HUDEP-2 (cell line): ENCODE data around the gene PDZRN3.

ENCODE experiments used
- DNase-seq, 76 experiments: peaks; one replicate each; lab custom pipeline; 2025; ENCODE audit not compliant: unreplicated experiment in 76 of 76; lab: John Stamatoyannopoulos, UW

The PDZRN3 gene

GRCh38 chr3:73401059-73401458 lies 223.7 kb downstream of the PDZRN3 start:
- no peak for DNase-seq

- DNase-seq = no peak
Observed at GRCh38 chr3:73399666-73400253, 225.0 kb downstream of the PDZRN3 start.

GRCh38 chr3:73399106-73399505 lies 225.6 kb downstream of the PDZRN3 start:
- DNase-seq = no peak

- DNase-seq = no peak
Observed at GRCh38 chr3:73398084-73398483, 226.7 kb downstream of the PDZRN3 start.

- DNase-seq = no peak
Observed at GRCh38 chr3:73394240-73394639, 230.5 kb downstream of the PDZRN3 start.

GRCh38 chr3:73393005-73393404 lies 231.7 kb downstream of the PDZRN3 start:
- DNase-seq = no peak

GRCh38 chr3:73391984-73392383 lies 232.8 kb downstream of the PDZRN3 start:
- no peak for DNase-seq

- no peak for DNase-seq
Observed at GRCh38 chr3:73389928-73390327, 234.8 kb downstream of the PDZRN3 start.

- DNase-seq = no peak
Observed at GRCh38 chr3:73389117-73389813, 235.5 kb downstream of the PDZRN3 start.

- DNase-seq = no peak
Observed at GRCh38 chr3:73385568-73385967, 239.2 kb downstream of the PDZRN3 start.

GRCh38 chr3:73384091-73384906 lies 240.4 kb downstream of the PDZRN3 start:
- DNase-seq = no peak

GRCh38 chr3:73383470-73384049 lies 241.2 kb downstream of the PDZRN3 start:
- DNase-seq = no peak

GRCh38 chr3:73381551-73381950 lies 243.2 kb downstream of the PDZRN3 start:
- DNase-seq = no peak

- no peak for DNase-seq
Observed at GRCh38 chr3:73380735-73381532, 243.8 kb downstream of the PDZRN3 start.

GRCh38 chr3:73379465-73379864 lies 245.3 kb downstream of the PDZRN3 start:
- DNase-seq = no peak

GRCh38 chr3:73378207-73378606 lies 246.5 kb downstream of the PDZRN3 start:
- DNase-seq = no peak

GRCh38 chr3:73365756-73366397 lies 258.9 kb downstream of the PDZRN3 start:
- DNase-seq = no peak

GRCh38 chr3:73364517-73364916 lies 260.2 kb downstream of the PDZRN3 start:
- no peak for DNase-seq

GRCh38 chr3:73363093-73363492 lies 261.6 kb downstream of the PDZRN3 start:
- no peak for DNase-seq

GRCh38 chr3:73361591-73361990 lies 263.1 kb downstream of the PDZRN3 start:
- DNase-seq = no peak
